Peyer's patch (tissue), 4 donors: Measurements from ENCODE around the gene FCGBP.

ENCODE experiments used
- CTCF ChIP-seq, 6 experiments: fragments of 450-650 bp in 4 of 6; fragments of 200-600 bp in 2 of 6; sonication (generic) in 1 of 6; IDR thresholded peaks; one replicate each; pipeline ENCODE4 v1.5.1; 2017 to 2019; ENCODE audit warnings: antibody characterized with exemption in 6 of 6, mild to moderate bottlenecking in 3 of 6, moderate library complexity in 1 of 6
- POLR2A ChIP-seq, 2 donors: fragments of 450-650 bp; IDR thresholded peaks; one replicate each; pipeline ENCODE4 v1.5.1; 2017; ENCODE audit warnings: antibody characterized with exemption in 2 of 2, mild to moderate bottlenecking in 2 of 2, moderate library complexity in 2 of 2

GRCh38 chr19:39969266-39969665, 34.8 kb upstream of the FCGBP start:
- TF ChIP-seq CTCF (IDR thresholded peaks at IDR 0.05), result no peak
- TF ChIP-seq POLR2A (IDR thresholded peaks at IDR 0.05), result no peak
